A673 (cell line): ENCODE data around the gene RIIAD1. TPM values are rescaled to one million over a fixed set of nuclear protein-coding genes. Genes with fewer than 3 reads are reported as not detected.

Experiments used
- BruUV-seq: library from RNA; stranded (reverse); fragments of 400-500 nt; replicated peaks from 2 replicates; lab custom pipeline; 2021; lab: Mats Ljungman, UMichigan
- CTCF ChIA-PET: fragments of 300-600 bp; sonication (Branson Sonifier 250); formaldehyde crosslinking; loops from one replicate; lab custom pipeline; 2022; ENCODE audit warnings: antibody characterized with exemption; lab: Charles Lee
- POLR2A ChIA-PET: fragments of 300-600 bp; sonication (Branson Sonifier 250); formaldehyde crosslinking; loops from one replicate; lab custom pipeline; 2022; ENCODE audit warnings: antibody characterized with exemption; ENCODE audit not compliant: low non-redundant PET; lab: Charles Lee
- DNase-seq: peaks from one replicate; pipeline ENCODE4 v3.0.0-alpha.2; 2015; ENCODE audit warnings: low spot score
- H3K27ac ChIP-seq: fragments of 200-600 bp; sonication (generic); 2 replicates; pipeline ENCODE4 v1.5.1; 2016; ENCODE audit warnings: mixed run types, low read depth, mild to moderate bottlenecking, mixed read lengths, antibody characterized with exemption, low read length; ENCODE audit not compliant: poor library complexity, severe bottlenecking
- H3K27me3 ChIP-seq: fragments of 200-600 bp; sonication (generic); replicated peaks from 2 replicates; pipeline ENCODE4 v1.6.1; 2017; ENCODE audit warnings: mixed run types, low read depth, mild to moderate bottlenecking, mixed read lengths, antibody characterized with exemption, low read length; ENCODE audit not compliant: insufficient read depth, poor library complexity
- H3K36me3 ChIP-seq: fragments of 200-600 bp; sonication (generic); 2 replicates; pipeline ENCODE4 v1.6.1; 2016; ENCODE audit warnings: mixed run types, mild to moderate bottlenecking, mixed read lengths, antibody characterized with exemption, low read length; ENCODE audit not compliant: insufficient read depth, poor library complexity, severe bottlenecking
- H3K4me1 ChIP-seq: fragments of 200-600 bp; sonication (generic); 2 replicates; pipeline ENCODE4 v1.6.1; 2017; ENCODE audit warnings: mixed run types, mild to moderate bottlenecking, mixed read lengths, antibody characterized with exemption, low read length; ENCODE audit not compliant: insufficient read depth, poor library complexity, severe bottlenecking
- H3K4me3 ChIP-seq: fragments of 200-600 bp; sonication (generic); 2 replicates; pipeline ENCODE4 v1.5.1; 2016; ENCODE audit warnings: low read depth, mixed run types, mild to moderate bottlenecking, mixed read lengths, low read length; ENCODE audit not compliant: poor library complexity, severe bottlenecking
- H3K9me3 ChIP-seq: fragments of 200-600 bp; sonication (generic); 2 replicates; pipeline ENCODE4 v1.6.1; 2016; ENCODE audit warnings: mixed run types, low read depth, mild to moderate bottlenecking, mixed read lengths, antibody characterized with exemption, low read length; ENCODE audit not compliant: poor library complexity, severe bottlenecking
- CTCF ChIP-seq: fragments of 300-800, 200-600 bp; sonication (generic); conservative IDR thresholded peaks from 2 replicates; pipeline ENCODE4 v1.5.1; 2017; ENCODE audit warnings: low read depth, mild to moderate bottlenecking, antibody characterized with exemption, low read length, moderate library complexity, mixed read lengths
- EZH2 ChIP-seq: fragments of 200-600 bp; sonication (generic); IDR thresholded peaks from 2 replicates; pipeline ENCODE4 v1.6.1; 2017; ENCODE audit warnings: borderline replicate concordance, low read depth, mild to moderate bottlenecking, mixed read lengths, antibody characterized with exemption, low read length; ENCODE audit not compliant: poor library complexity, severe bottlenecking
- intact Hi-C: fragments of 100-400 bp; cut with micrococcal nuclease; formaldehyde crosslinking; loops from one replicate; pipeline ENCODE4 v1.10.0; 2022; ENCODE audit not compliant: unreplicated experiment
- total RNA-seq: library from RNA; stranded (reverse); gene quantifications from 2 replicates; pipeline ENCODE4 v1.2.3, GENCODE V29; 2021

RIIAD1 gene
- total RNA-seq, 1 experiment from 2014 or later, result not detected

- peaks cover 62% of the 10 kb centered on the region for H3K27me3 ChIP-seq
- H3K4me1 ChIP-seq, result peaks cover 8% of the 10 kb centered on the region
- no TSS peak for BruUV-seq
Measured at GRCh38 chr1:151714820-151715725, 6.2 kb upstream of the RIIAD1 start.

GRCh38 chr1:151715726-151716404 is 5.5 kb upstream of the RIIAD1 start:
- peak; percentile 19 for DNase-seq
- CTCF ChIA-PET, result no interaction called here
- TF ChIP-seq EZH2 (no peak), CTCF (0 out of 2 replicates have a peak, but pooled peaks have one; percentile 14)
- BruUV-seq, result no TSS peak
- peaks cover 65% of the 10 kb centered on the region for H3K27me3 ChIP-seq
- intact Hi-C loops, result no loop called here
- POLR2A ChIA-PET, result no interaction called here
- no peaks in the 10 kb centered on the region for H3K9me3 ChIP-seq
- no peak overlapping the region for H3K4me3 ChIP-seq
- H3K4me1 ChIP-seq, result peaks cover 8% of the 10 kb centered on the region
- no peak overlapping the region for H3K27ac ChIP-seq
- H3K36me3 ChIP-seq, result no peaks in the 10 kb centered on the region

More at GRCh38 chr1:151714820-151715725, 6.2 kb upstream of the RIIAD1 start:
- no peak overlapping the region for H3K4me3 ChIP-seq
- TF ChIP-seq EZH2, result no peak
- no peak for TF ChIP-seq CTCF
- H3K9me3 ChIP-seq, result no peaks in the 10 kb centered on the region
- H3K36me3 ChIP-seq, result no peaks in the 10 kb centered on the region
- ChIA-PET POLR2A (no interaction called here), CTCF (no interaction called here)
- no peak overlapping the region for H3K27ac ChIP-seq
- no peak for DNase-seq
- intact Hi-C loops, result no loop called here

- DNase-seq, result no peak
- H3K4me3 ChIP-seq, result no peak overlapping the region
- no TSS peak for BruUV-seq
- H3K27me3 ChIP-seq, result peaks cover 65% of the 10 kb centered on the region
- no peaks in the 10 kb centered on the region for H3K36me3 ChIP-seq
- H3K4me1 ChIP-seq, result peaks cover 8% of the 10 kb centered on the region
- TF ChIP-seq CTCF (no peak), EZH2 (no peak)
- no peak overlapping the region for H3K27ac ChIP-seq
- intact Hi-C loops, result no loop called here
- ChIA-PET CTCF (no interaction called here), POLR2A (no interaction called here)
- H3K9me3 ChIP-seq, result no peaks in the 10 kb centered on the region
Measured at GRCh38 chr1:151716405-151716762, 4.9 kb upstream of the RIIAD1 start.
